ENCODE data around the gene SMARCAD1.

DNA sequence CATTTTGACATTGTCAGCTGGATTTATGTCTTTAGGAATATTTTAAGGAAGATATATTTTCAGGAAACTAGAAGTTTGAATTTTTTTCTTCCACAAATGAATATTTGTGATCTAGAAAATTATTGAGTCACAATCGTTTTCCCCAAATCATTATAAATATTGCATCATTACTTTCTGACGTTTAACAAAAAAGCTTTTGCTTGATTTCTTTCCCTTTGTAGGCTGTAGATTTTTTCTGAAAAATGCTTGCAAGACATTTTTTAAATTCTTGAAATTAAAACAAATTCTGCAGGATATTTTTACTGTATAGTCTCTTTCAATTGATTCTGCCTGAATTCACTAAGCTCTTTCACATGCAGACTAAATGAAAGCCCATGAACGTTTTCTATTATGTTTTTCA, 4.9 kb upstream of the SMARCAD1 start:
- TF ChIP-seq ELF1 (tag; IDR thresholded peaks at IDR 0.05) (no peak), MCM3 (IDR thresholded peaks at IDR 0.05) (no peak), RBFOX2 (IDR thresholded peaks at IDR 0.05; ENCODE audit: low read depth, low read length) (no peak), ZBTB1 (CRISPR knock-in tag; IDR thresholded peaks at IDR 0.05; ENCODE audit: borderline replicate concordance, low read depth) (no peak), TGIF2 (CRISPR knock-in tag; IDR thresholded peaks at IDR 0.05) (no peak), SIN3A (IDR thresholded peaks at IDR 0.05; ENCODE audit: borderline replicate concordance in 2 of 2, control insufficient read depth in 1 of 2, low read depth in 2 of 2, low read length in 2 of 2) (no peak), ZNF586 (CRISPR knock-in tag; conservative IDR thresholded peaks at IDR 0.05) (no peak), RFX5 (IDR thresholded peaks at IDR 0.05; ENCODE audit: low read depth, low read length) (no peak), RB1 (IDR thresholded peaks at IDR 0.05; ENCODE audit: low read depth) (no peak), JUND (IDR thresholded peaks at IDR 0.05; ENCODE audit: borderline replicate concordance, low read depth, low read length) (no peak), JUND (tag; IDR thresholded peaks at IDR 0.05; ENCODE audit: borderline replicate concordance, low read depth, low read length) (no peak), MTA1 (IDR thresholded peaks at IDR 0.05; ENCODE audit: borderline replicate concordance) (no peak), YY1 (IDR thresholded peaks at IDR 0.05; ENCODE audit: borderline replicate concordance in 1 of 3, control insufficient read depth in 1 of 3, extremely low read depth in 1 of 3, insufficient read depth in 3 of 3, insufficient read length in 1 of 3, insufficient replicate concordance in 2 of 3, low read depth in 1 of 3, low read length in 2 of 3) (no peak)
- TF ChIP-seq, protein P1, sequence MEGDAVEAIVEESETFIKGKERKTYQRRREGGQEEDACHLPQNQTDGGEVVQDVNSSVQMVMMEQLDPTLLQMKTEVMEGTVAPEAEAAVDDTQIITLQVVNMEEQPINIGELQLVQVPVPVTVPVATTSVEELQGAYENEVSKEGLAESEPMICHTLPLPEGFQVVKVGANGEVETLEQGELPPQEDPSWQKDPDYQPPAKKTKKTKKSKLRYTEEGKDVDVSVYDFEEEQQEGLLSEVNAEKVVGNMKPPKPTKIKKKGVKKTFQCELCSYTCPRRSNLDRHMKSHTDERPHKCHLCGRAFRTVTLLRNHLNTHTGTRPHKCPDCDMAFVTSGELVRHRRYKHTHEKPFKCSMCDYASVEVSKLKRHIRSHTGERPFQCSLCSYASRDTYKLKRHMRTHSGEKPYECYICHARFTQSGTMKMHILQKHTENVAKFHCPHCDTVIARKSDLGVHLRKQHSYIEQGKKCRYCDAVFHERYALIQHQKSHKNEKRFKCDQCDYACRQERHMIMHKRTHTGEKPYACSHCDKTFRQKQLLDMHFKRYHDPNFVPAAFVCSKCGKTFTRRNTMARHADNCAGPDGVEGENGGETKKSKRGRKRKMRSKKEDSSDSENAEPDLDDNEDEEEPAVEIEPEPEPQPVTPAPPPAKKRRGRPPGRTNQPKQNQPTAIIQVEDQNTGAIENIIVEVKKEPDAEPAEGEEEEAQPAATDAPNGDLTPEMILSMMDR (IDR thresholded peaks at IDR 0.05 in 2 of 3, conservative IDR thresholded peaks at IDR 0.05 in 1 of 3; ENCODE audit: insufficient read depth in 2 of 3, low read depth in 1 of 3, low read length in 3 of 3), result no peak

All from K562 (cell line).